GM23248 (cell line): ENCODE results near the gene TPRN. TPM values are rescaled to one million over a fixed set of nuclear protein-coding genes. Genes with fewer than 3 reads are reported as not detected.

Source experiments
- DNase-seq: peaks from one replicate; pipeline ENCODE4 v3.0.0-alpha.2; 2015
- H2AFZ ChIP-seq: fragments of 200-600 bp; sonication (generic); 2 replicates; pipeline ENCODE4 v1.6.1; 2016; ENCODE audit warnings: antibody characterized with exemption
- H3F3A ChIP-seq: fragments of 200-600 bp; sonication (generic); 2 replicates; pipeline ENCODE4 v1.6.1; 2016; ENCODE audit warnings: mild to moderate bottlenecking, antibody characterized with exemption, mixed run types; ENCODE audit not compliant: insufficient read depth
- H3K27ac ChIP-seq: fragments of 200-600 bp; sonication (generic); 2 replicates; pipeline ENCODE4 v1.5.1; 2016; ENCODE audit warnings: mild to moderate bottlenecking
- H3K27me3 ChIP-seq: fragments of 200-600 bp; sonication (generic); replicated peaks from 2 replicates; pipeline ENCODE4 v1.6.1; 2016; ENCODE audit warnings: mild to moderate bottlenecking; ENCODE audit not compliant: insufficient read depth
- H3K36me3 ChIP-seq: fragments of 200-600 bp; sonication (generic); 2 replicates; pipeline ENCODE4 v1.6.1; 2016; ENCODE audit warnings: low read depth, mild to moderate bottlenecking
- H3K4me1 ChIP-seq: fragments of 200-600 bp; sonication (generic); 2 replicates; pipeline ENCODE4 v1.6.1; 2016; ENCODE audit warnings: mild to moderate bottlenecking; ENCODE audit not compliant: insufficient read depth
- H3K4me2 ChIP-seq: fragments of 200-600 bp; sonication (generic); one replicate; pipeline ENCODE4 v1.6.1; 2016; ENCODE audit warnings: mild to moderate bottlenecking; ENCODE audit not compliant: unreplicated experiment
- H3K4me3 ChIP-seq: fragments of 200-600 bp; sonication (generic); 2 replicates; pipeline ENCODE4 v1.5.1; 2016; ENCODE audit warnings: mild to moderate bottlenecking
- H3K79me2 ChIP-seq: fragments of 200-600 bp; sonication (generic); 2 replicates; pipeline ENCODE4 v1.6.1; 2016; ENCODE audit warnings: mild to moderate bottlenecking; ENCODE audit not compliant: insufficient read depth
- H3K9ac ChIP-seq: fragments of 200-600 bp; sonication (generic); 2 replicates; pipeline ENCODE4 v1.6.1; 2016; ENCODE audit warnings: mild to moderate bottlenecking
- H3K9me2 ChIP-seq: fragments of 200-600 bp; sonication (generic); 2 replicates; pipeline ENCODE4 v1.6.1; 2016; ENCODE audit warnings: mixed run types, mild to moderate bottlenecking, moderate library complexity; ENCODE audit not compliant: insufficient read depth
- H3K9me3 ChIP-seq: fragments of 200-600 bp; sonication (generic); one replicate; pipeline ENCODE4 v1.6.1; 2017; ENCODE audit warnings: low read depth
- H4K20me1 ChIP-seq: fragments of 200-600 bp; sonication (generic); 2 replicates; pipeline ENCODE4 v1.6.0; 2016; ENCODE audit not compliant: insufficient read depth
- EZH2 ChIP-seq: fragments of 200-600 bp; sonication (generic); IDR thresholded peaks from 2 replicates; pipeline ENCODE4 v1.6.1; 2018; ENCODE audit warnings: antibody characterized with exemption, mild to moderate bottlenecking; ENCODE audit not compliant: insufficient read depth, poor library complexity, severe bottlenecking
- EZH2phosphoT487 ChIP-seq: fragments of 200-600 bp; sonication (generic); IDR thresholded peaks from 2 replicates; pipeline ENCODE4 v1.6.1; 2018; ENCODE audit warnings: antibody characterized with exemption, moderate library complexity, mild to moderate bottlenecking, low read depth; ENCODE audit not compliant: insufficient read depth
- WGBS, 2 experiments: methylation state at CpG; one replicate each; pipeline ENCODE4 v1.1.6; 2015 to 2017; ENCODE audit warnings: low lambda C conversion rate in 2 of 2, low coverage in 1 of 2; ENCODE audit errors: missing lambda C conversion rate in 2 of 2; 5-methylcytosine and 5-hydroxymethylcytosine counted together
- in situ Hi-C: fragments of 300-500 bp; cut with MboI; formaldehyde crosslinking; loops from 2 replicates; pipeline ENCODE4 v1.15.0; 2020
- polyA plus RNA-seq: library from polyadenylated mRNA; unstranded; fragments of >200 nt; fragmentation: Nextera tagmentation; extraction: Ambion mirVana; gene quantifications from 2 replicates; pipeline ENCODE4 v1.2.1, GENCODE V29; 2016
- total RNA-seq: library from RNA; depleted of rRNA; stranded (reverse); fragments of >200 nt; shearing (Covaris generic); gene quantifications from 2 replicates; pipeline ENCODE4 v1.2.3, GENCODE V29; 2014

Gene TPRN
- total and polyA plus RNA-seq, 2 experiments from 2014 or later: 1.7 to 7.8 TPM

GRCh38 chr9:137168904-137169856 is 31.4 kb downstream of the TPRN start:
- H3K4me2 ChIP-seq: peak overlapping the region; percentile 44
- in situ Hi-C loops: no loop called here
- no peaks in the 10 kb centered on the region for H3K79me2 ChIP-seq
- H3K9me2 ChIP-seq: no peaks in the 10 kb centered on the region
- H3K27ac ChIP-seq: no peak overlapping the region
- no peaks in the 10 kb centered on the region for H3K4me1 ChIP-seq
- H3K27me3 ChIP-seq: peaks cover 34% of the 10 kb centered on the region
- no peaks in the 10 kb centered on the region for H4K20me1 ChIP-seq
- peak; percentile 76 for TF ChIP-seq EZH2
- no peak for TF ChIP-seq EZH2phosphoT487
- no peaks in the 10 kb centered on the region for H3K36me3 ChIP-seq
- H3K9me3 ChIP-seq: no peaks in the 10 kb centered on the region
- H3K4me3 ChIP-seq: peak overlapping the region; percentile 36
- no peak overlapping the region for H2AFZ ChIP-seq
- no peak overlapping the region for H3K9ac ChIP-seq
- no peaks in the 10 kb centered on the region for H3F3A ChIP-seq
- 2 to 3% methylated on average over 89 to 100 of the region's 124 CpGs for WGBS, 2 experiments
- DNase-seq: peak; percentile 66

- Histone ChIP-seq H3K9ac (no peak overlapping the region), H3K4me1 (no peaks in the 10 kb centered on the region), H3K4me3 (peak overlapping the region; percentile 36), H3K9me2 (no peaks in the 10 kb centered on the region), H3K27ac (no peak overlapping the region), H3K4me2 (peak overlapping the region; percentile 44), H4K20me1 (no peaks in the 10 kb centered on the region), H3K9me3 (no peaks in the 10 kb centered on the region), H3K27me3 (peaks cover 34% of the 10 kb centered on the region), H3K36me3 (no peaks in the 10 kb centered on the region), H2AFZ (no peak overlapping the region), H3F3A (no peaks in the 10 kb centered on the region), H3K79me2 (no peaks in the 10 kb centered on the region)
- DNase-seq: peak; percentile 20
- in situ Hi-C loops: no loop called here
- 1 to 2% methylated on average over 20 to 24 of the region's 36 CpGs for WGBS, 2 experiments
- peak; percentile 77 for TF ChIP-seq EZH2
- TF ChIP-seq EZH2phosphoT487: no peak
Measured at GRCh38 chr9:137168573-137168903, 32.0 kb downstream of the TPRN start.

GRCh38 chr9:137167747-137168572 is 32.6 kb downstream of the TPRN start:
- Histone ChIP-seq H3K4me1 (no peaks in the 10 kb centered on the region), H3K27ac (no peak overlapping the region), H3K9me3 (no peaks in the 10 kb centered on the region), H3K79me2 (no peaks in the 10 kb centered on the region), H2AFZ (no peak overlapping the region), H3K4me3 (no peak overlapping the region), H3K36me3 (no peaks in the 10 kb centered on the region), H3K27me3 (peaks cover 34% of the 10 kb centered on the region), H3K4me2 (no peak overlapping the region), H4K20me1 (no peaks in the 10 kb centered on the region), H3K9ac (no peak overlapping the region), H3K9me2 (no peaks in the 10 kb centered on the region), H3F3A (no peaks in the 10 kb centered on the region)
- in situ Hi-C loops: no loop called here
- 5 to 14% methylated on average over 29 to 50 of the region's 57 CpGs for WGBS, 2 experiments
- no peak for DNase-seq
- TF ChIP-seq EZH2 (peak; percentile 55), EZH2phosphoT487 (no peak)

- no peaks in the 10 kb centered on the region for H3F3A ChIP-seq
- no peaks in the 10 kb centered on the region for H3K79me2 ChIP-seq
- H2AFZ ChIP-seq: no peak overlapping the region
- no peaks in the 10 kb centered on the region for H3K9me3 ChIP-seq
- H4K20me1 ChIP-seq: no peaks in the 10 kb centered on the region
- H3K36me3 ChIP-seq: no peaks in the 10 kb centered on the region
- H3K9ac ChIP-seq: no peak overlapping the region
- no peaks in the 10 kb centered on the region for H3K9me2 ChIP-seq
- peaks cover 38% of the 10 kb centered on the region for H3K27me3 ChIP-seq
- no peak overlapping the region for H3K27ac ChIP-seq
- 29 to 31% methylated on average over 17 to 34 of the region's 44 CpGs for WGBS, 2 experiments
- in situ Hi-C loops: no loop called here
- no peak for TF ChIP-seq EZH2phosphoT487
- peak; percentile 32 for TF ChIP-seq EZH2
- H3K4me2 ChIP-seq: no peak overlapping the region
- H3K4me3 ChIP-seq: no peak overlapping the region
- no peaks in the 10 kb centered on the region for H3K4me1 ChIP-seq
- peak; percentile 9 for DNase-seq
Measured at GRCh38 chr9:137167277-137167746, 33.2 kb downstream of the TPRN start.
